Glomerular visceral epithelial cell (primary cell): Measurements from ENCODE around the gene THRB.

ENCODE experiments used
- DNase-seq: peaks from one replicate; pipeline ENCODE4 v3.0.0-alpha.2; 2016; ENCODE audit errors: extremely low spot score

Gene THRB

GRCh38 chr3:24490151-24490550 lies 4.5 kb downstream of the THRB start:
- DNase-seq: no peak

GRCh38 chr3:24487325-24488262 lies 7.1 kb downstream of the THRB start:
- peak; percentile 33 for DNase-seq

- no peak for DNase-seq
Measured at GRCh38 chr3:24485511-24485910, 9.1 kb downstream of the THRB start.

- no peak for DNase-seq
Measured at GRCh38 chr3:24483873-24484272, 10.8 kb downstream of the THRB start.

- no peak for DNase-seq
Measured at GRCh38 chr3:24482096-24482705, 12.4 kb downstream of the THRB start.

- DNase-seq: no peak
Measured at GRCh38 chr3:24481193-24481592, 13.5 kb downstream of the THRB start.

GRCh38 chr3:24480497-24480896 lies 14.2 kb downstream of the THRB start:
- DNase-seq: no peak

GRCh38 chr3:24479816-24480215 lies 14.8 kb downstream of the THRB start:
- peak; percentile 56 for DNase-seq

GRCh38 chr3:24476871-24477656 lies 17.6 kb downstream of the THRB start:
- no peak for DNase-seq

- DNase-seq: peak; percentile 67
Measured at GRCh38 chr3:24475925-24476324, 18.7 kb downstream of the THRB start.

- DNase-seq: no peak
Measured at GRCh38 chr3:24474862-24475261, 19.8 kb downstream of the THRB start.

- peak; percentile 57 for DNase-seq
Measured at GRCh38 chr3:24472358-24472757, 22.3 kb downstream of the THRB start.

- DNase-seq: no peak
Measured at GRCh38 chr3:24471486-24471885, 23.2 kb downstream of the THRB start.

GRCh38 chr3:24470277-24470676 lies 24.4 kb downstream of the THRB start:
- no peak for DNase-seq

- no peak for DNase-seq
Measured at GRCh38 chr3:24464389-24464788, 30.3 kb downstream of the THRB start.

GRCh38 chr3:24462737-24463136 lies 31.9 kb downstream of the THRB start:
- DNase-seq: no peak

GRCh38 chr3:24460974-24461373 lies 33.7 kb downstream of the THRB start:
- DNase-seq: no peak

GRCh38 chr3:24457719-24458118 lies 36.9 kb downstream of the THRB start:
- DNase-seq: no peak

GRCh38 chr3:24454856-24455255 lies 39.8 kb downstream of the THRB start:
- DNase-seq: no peak

GRCh38 chr3:24454393-24454792 lies 40.3 kb downstream of the THRB start:
- DNase-seq: no peak

GRCh38 chr3:24451461-24452099 lies 43.1 kb downstream of the THRB start:
- DNase-seq: no peak
